ENCODE data around the gene GAS2L1.
A peak's percentile ranks its signal among the peaks of the same experiment; 100 is the strongest.

GAS2L1 gene

GRCh38 chr22:29313576-29314466 is 7.4 kb downstream of the GAS2L1 start:
- ATAC-seq (ENCODE audit: insufficient read depth, low read depth) (no peak), DNase-seq (no peak)
- peaks cover 5% of the 10 kb centered on the region; the same call in 1 of the 2 replicates for H4K20me1 ChIP-seq (ENCODE audit: insufficient read depth, low read length)
- peak overlapping the region; percentile 54; the same call in 1 of the 2 replicates for H3K4me2 ChIP-seq (ENCODE audit: insufficient read depth, low read length)
- peaks cover 11% of the 10 kb centered on the region; the same call in 1 of the 2 replicates for H3K4me1 ChIP-seq (ENCODE audit: insufficient read depth, low read length)
- H3K79me2 ChIP-seq (ENCODE audit: insufficient read depth, low read length), result no peaks in the 10 kb centered on the region
- no peaks in the 10 kb centered on the region for H3K9me3 ChIP-seq (ENCODE audit: insufficient read depth, low read length, severe bottlenecking)
- no peak overlapping the region for H3K9ac ChIP-seq (ENCODE audit: low read depth, low read length)
- H2AFZ ChIP-seq (ENCODE audit: low read depth, low read length), result no peak overlapping the region
- no peak overlapping the region for H3K27ac ChIP-seq (ENCODE audit: low read length)
- H3K36me3 ChIP-seq (ENCODE audit: insufficient read depth, low read length), result no peaks in the 10 kb centered on the region
- peaks cover 9% of the 10 kb centered on the region for H3K27me3 ChIP-seq (ENCODE audit: insufficient read depth, low read length, poor library complexity)
- no peak for TF ChIP-seq EZH2 (IDR thresholded peaks at IDR 0.05; ENCODE audit: borderline replicate concordance, low read depth, low read length, severe bottlenecking)
- TF ChIP-seq, protein P1, sequence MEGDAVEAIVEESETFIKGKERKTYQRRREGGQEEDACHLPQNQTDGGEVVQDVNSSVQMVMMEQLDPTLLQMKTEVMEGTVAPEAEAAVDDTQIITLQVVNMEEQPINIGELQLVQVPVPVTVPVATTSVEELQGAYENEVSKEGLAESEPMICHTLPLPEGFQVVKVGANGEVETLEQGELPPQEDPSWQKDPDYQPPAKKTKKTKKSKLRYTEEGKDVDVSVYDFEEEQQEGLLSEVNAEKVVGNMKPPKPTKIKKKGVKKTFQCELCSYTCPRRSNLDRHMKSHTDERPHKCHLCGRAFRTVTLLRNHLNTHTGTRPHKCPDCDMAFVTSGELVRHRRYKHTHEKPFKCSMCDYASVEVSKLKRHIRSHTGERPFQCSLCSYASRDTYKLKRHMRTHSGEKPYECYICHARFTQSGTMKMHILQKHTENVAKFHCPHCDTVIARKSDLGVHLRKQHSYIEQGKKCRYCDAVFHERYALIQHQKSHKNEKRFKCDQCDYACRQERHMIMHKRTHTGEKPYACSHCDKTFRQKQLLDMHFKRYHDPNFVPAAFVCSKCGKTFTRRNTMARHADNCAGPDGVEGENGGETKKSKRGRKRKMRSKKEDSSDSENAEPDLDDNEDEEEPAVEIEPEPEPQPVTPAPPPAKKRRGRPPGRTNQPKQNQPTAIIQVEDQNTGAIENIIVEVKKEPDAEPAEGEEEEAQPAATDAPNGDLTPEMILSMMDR (IDR thresholded peaks at IDR 0.05; ENCODE audit: borderline replicate concordance, extremely low read depth, low read length, poor library complexity, severe bottlenecking), result no peak
- H3K4me3 ChIP-seq (ENCODE audit: low read depth in 1 of 2, low read length in 2 of 2), result no peak overlapping the region

GRCh38 chr22:29314537-29315285 is 8.3 kb downstream of the GAS2L1 start:
- peak overlapping the region; percentile 54; the same call in 1 of the 2 replicates for H3K4me2 ChIP-seq (ENCODE audit: insufficient read depth, low read length)

DNA sequence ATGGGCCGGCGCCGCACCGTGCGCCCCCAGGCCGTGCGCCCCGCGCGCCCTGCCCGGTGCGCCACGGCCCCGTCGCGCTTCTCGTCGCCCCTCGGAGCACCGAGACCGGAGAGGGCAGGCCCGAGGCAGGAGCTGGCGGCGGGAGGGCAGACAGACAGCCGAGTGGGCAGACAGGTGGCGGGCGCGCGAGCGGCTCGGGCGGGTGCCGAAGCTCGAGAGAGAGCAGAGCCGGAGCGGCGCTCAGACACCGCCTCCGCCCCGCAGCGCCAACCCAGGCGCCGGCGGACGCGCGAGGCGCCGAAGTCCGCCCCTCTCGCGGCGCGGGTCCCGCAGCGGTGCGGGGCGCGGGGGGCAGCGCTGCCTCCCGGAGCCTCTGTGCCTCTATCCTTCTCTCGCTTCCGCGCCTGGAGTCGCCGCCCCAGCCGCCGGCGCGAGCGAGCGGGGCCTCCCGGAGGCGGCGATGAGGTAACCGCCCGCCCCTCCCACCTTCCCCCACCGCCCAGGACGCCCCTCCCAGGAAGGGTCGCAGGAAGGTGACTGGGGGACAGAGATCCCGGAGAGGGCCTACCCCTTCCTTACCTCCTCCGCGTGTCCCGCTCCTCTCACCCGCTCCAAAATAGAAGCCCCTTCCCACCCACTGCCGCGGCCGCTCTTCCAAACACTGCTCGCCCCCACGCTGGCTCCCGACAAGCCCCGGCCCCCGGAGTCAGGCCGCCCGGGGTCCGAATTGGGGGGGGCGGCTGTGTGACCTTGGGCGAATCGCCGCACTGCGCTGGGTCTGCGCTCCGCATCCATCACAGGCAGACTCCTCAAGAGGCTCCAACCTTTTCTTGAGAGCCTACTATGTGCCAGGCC is 9.1 kb downstream of the GAS2L1 start, which contains the start of gene RASL10A:
Gene RASL10A (minus strand): TSS at position 412 of the 855 bp plus-strand sequence. CDS start 451 bp downstream, outside the sequence.
- TF ChIP-seq EZH2 (IDR thresholded peaks at IDR 0.05; ENCODE audit: borderline replicate concordance, low read depth, low read length, severe bottlenecking), result no peak
- Histone ChIP-seq H4K20me1 (ENCODE audit: insufficient read depth, low read length) (peaks cover 5% of the 10 kb centered on the region; the same call in 1 of the 2 replicates), H3K4me1 (ENCODE audit: insufficient read depth, low read length) (peaks cover 11% of the 10 kb centered on the region; the same call in 1 of the 2 replicates), H3K36me3 (ENCODE audit: insufficient read depth, low read length) (no peaks in the 10 kb centered on the region), H3K79me2 (ENCODE audit: insufficient read depth, low read length) (no peaks in the 10 kb centered on the region), H3K27me3 (ENCODE audit: insufficient read depth, low read length, poor library complexity) (peaks cover 9% of the 10 kb centered on the region), H3K4me2 (ENCODE audit: insufficient read depth, low read length) (peak within 1 kb of the TSS; percentile 54), H3K27ac (ENCODE audit: low read length) (no peak within 1 kb of the TSS), H3K9ac (ENCODE audit: low read depth, low read length) (no peak within 1 kb of the TSS; the same call in 1 of the 2 replicates), H3K4me3 (ENCODE audit: low read depth in 1 of 2, low read length in 2 of 2) (peak within 1 kb of the TSS in 1 of 2 experiments; percentile 36; a peak in 2 of 4 replicates), H3K9me3 (ENCODE audit: insufficient read depth, low read length, severe bottlenecking) (no peaks in the 10 kb centered on the region), H2AFZ (ENCODE audit: low read depth, low read length) (no peak within 1 kb of the TSS)
- peak; percentile 55 for ATAC-seq (ENCODE audit: insufficient read depth, low read depth)
- DNase-seq, result peak; percentile 32

More at GRCh38 chr22:29314537-29315285, 8.3 kb downstream of the GAS2L1 start:
- Histone ChIP-seq H4K20me1 (ENCODE audit: insufficient read depth, low read length) (peaks cover 5% of the 10 kb centered on the region; the same call in 1 of the 2 replicates), H3K4me1 (ENCODE audit: insufficient read depth, low read length) (peaks cover 11% of the 10 kb centered on the region; the same call in 1 of the 2 replicates), H2AFZ (ENCODE audit: low read depth, low read length) (no peak overlapping the region), H3K27me3 (ENCODE audit: insufficient read depth, low read length, poor library complexity) (peaks cover 9% of the 10 kb centered on the region), H3K27ac (ENCODE audit: low read length) (no peak overlapping the region), H3K36me3 (ENCODE audit: insufficient read depth, low read length) (no peaks in the 10 kb centered on the region), H3K79me2 (ENCODE audit: insufficient read depth, low read length) (no peaks in the 10 kb centered on the region), H3K4me3 (ENCODE audit: low read depth in 1 of 2, low read length in 2 of 2) (peak overlapping the region in 1 of 2 experiments; percentile 36; a peak in 1 of 4 replicates), H3K9ac (ENCODE audit: low read depth, low read length) (no peak overlapping the region; the same call in 1 of the 2 replicates), H3K9me3 (ENCODE audit: insufficient read depth, low read length, severe bottlenecking) (no peaks in the 10 kb centered on the region)
- no peak for TF ChIP-seq EZH2 (IDR thresholded peaks at IDR 0.05; ENCODE audit: borderline replicate concordance, low read depth, low read length, severe bottlenecking)
- TF ChIP-seq, protein P1 (IDR thresholded peaks at IDR 0.05; ENCODE audit: borderline replicate concordance, extremely low read depth, low read length, poor library complexity, severe bottlenecking), result no peak
- ATAC-seq (ENCODE audit: insufficient read depth, low read depth) (no peak), DNase-seq (no peak)

Data from DND-41 (cell line).